H7 (cell line): ENCODE measurements around the gene SLC5A3. TPM values are rescaled to one million over a fixed set of nuclear protein-coding genes. Genes with fewer than 3 reads are reported as not detected.

Experiments used
- DNase-seq: peaks from one replicate; pipeline ENCODE4 v3.0.0; 2012
- H3K27me3 ChIP-seq: 2 replicates; pipeline ENCODE4 v1.6.0; 2011; ENCODE audit warnings: mild to moderate bottlenecking, low read length; ENCODE audit not compliant: control insufficient read depth, insufficient read depth
- H3K36me3 ChIP-seq: replicated peaks from 2 replicates; pipeline ENCODE4 v1.5.1; 2011; ENCODE audit warnings: low read length; ENCODE audit not compliant: control insufficient read depth, insufficient read depth
- H3K4me3 ChIP-seq: 2 replicates; pipeline ENCODE4 v1.5.1; 2011; ENCODE audit warnings: low read depth, mild to moderate bottlenecking, control low read depth, low read length, moderate library complexity; ENCODE audit not compliant: insufficient read depth
- total RNA-seq: library from RNA; depleted of rRNA; stranded (reverse); fragments of >200 nt; shearing (Covaris generic); gene quantifications from 2 replicates; pipeline ENCODE4 v1.2.3, GENCODE V29; 2014

Gene SLC5A3
- total RNA-seq, 1 experiment from 2014 or later: 7.2 TPM

DNA sequence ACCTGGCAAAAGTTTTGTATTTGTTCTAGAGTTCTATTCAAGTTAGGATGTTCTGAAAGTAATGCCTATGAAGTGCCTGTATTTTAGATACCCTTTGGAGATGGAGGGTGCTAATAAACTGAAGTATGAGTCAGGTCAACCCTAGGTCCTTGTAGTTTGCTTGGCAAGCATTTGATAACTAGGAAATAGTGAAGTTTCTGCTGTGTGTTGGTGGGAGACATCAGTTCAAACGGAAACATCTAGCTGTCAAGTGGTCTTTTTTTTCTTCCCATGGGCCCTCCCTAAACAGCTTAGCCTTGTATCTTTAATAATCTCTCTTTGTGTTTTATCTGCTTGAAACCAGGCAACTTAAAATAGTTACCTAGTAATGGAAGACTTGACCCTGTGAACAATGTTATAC is 4.5 kb downstream of the SLC5A3 start:
- Histone ChIP-seq H3K36me3 (peaks cover 2% of the 10 kb centered on the region; the same call in 1 of the 2 replicates), H3K27me3 (no peaks in the 10 kb centered on the region), H3K4me3 (no peak overlapping the region)
- DNase-seq: no peak

DNA sequence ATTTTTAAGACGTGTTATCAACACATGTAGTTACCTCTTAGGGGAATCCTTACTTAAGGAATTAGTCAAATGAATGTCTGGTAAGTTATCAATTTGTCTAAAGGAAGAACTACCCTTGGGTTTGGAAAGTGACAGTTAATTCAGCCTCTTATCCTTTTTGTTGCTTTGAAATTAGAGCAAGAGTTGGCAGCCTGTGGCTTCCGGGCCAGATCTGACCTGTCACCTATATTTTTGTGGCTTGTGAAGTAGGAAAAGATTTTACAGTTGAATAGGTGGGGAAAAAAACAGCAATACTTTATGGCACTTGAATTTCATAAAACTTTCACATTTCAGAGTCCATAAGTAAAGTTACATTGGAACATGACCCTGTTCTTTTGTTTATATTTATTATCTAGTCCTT is 5.5 kb downstream of the SLC5A3 start:
- no peak for DNase-seq
- no peaks in the 10 kb centered on the region for H3K27me3 ChIP-seq
- H3K4me3 ChIP-seq: no peak overlapping the region
- peaks cover 2% of the 10 kb centered on the region; the same call in 1 of the 2 replicates for H3K36me3 ChIP-seq

DNA sequence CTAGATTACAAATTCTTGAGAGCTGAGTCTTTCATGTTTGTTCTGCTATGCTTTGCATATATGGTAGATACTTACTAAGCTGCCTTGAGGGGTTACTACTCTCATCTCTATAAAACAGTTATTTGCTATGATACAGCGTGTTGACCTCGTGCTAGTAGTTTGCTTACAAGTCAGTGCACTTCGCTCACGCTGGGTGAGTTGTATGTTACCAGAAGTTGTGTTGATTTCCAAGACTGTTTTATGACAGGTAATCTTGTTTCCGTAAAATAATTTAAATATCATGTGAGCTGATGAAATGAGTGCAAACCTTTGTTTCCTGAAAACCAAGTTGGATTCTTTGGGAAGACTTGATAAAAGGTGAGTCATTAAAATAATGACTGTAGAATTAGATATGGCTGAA is 7.3 kb downstream of the SLC5A3 start:
- no peak for DNase-seq
- Histone ChIP-seq H3K4me3 (no peak overlapping the region), H3K36me3 (peaks cover 2% of the 10 kb centered on the region; the same call in 1 of the 2 replicates), H3K27me3 (no peaks in the 10 kb centered on the region)

DNA sequence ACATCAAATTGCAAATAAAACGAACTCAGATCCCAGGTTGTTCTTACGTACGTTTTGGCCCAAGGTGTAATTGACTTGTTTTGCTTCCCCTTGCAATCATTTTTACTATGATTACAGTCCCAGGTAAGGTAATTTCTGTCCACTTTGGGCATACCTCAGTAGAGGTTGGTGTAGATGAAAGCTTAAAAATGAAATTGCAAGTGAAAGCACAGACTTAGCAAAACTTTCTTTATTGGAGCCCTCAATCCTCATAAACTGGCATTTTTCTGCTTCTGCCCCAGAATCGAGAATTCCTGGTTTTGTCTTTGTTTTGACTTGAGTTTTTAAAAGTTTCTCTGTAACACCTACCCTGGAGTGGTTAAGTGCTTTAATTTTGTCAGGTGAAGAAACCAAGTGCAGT is 9.4 kb downstream of the SLC5A3 start:
- Histone ChIP-seq H3K4me3 (no peak overlapping the region), H3K36me3 (peaks cover 2% of the 10 kb centered on the region; the same call in 1 of the 2 replicates), H3K27me3 (no peaks in the 10 kb centered on the region)
- no peak for DNase-seq

GRCh38 chr21:34083357-34083756 is 10.0 kb downstream of the SLC5A3 start:
- Histone ChIP-seq H3K27me3 (no peaks in the 10 kb centered on the region), H3K36me3 (no peaks in the 10 kb centered on the region; the same call in 1 of the 2 replicates), H3K4me3 (no peak overlapping the region)
- DNase-seq: no peak

GRCh38 chr21:34085129-34085528 is 11.8 kb downstream of the SLC5A3 start:
- Histone ChIP-seq H3K27me3 (no peaks in the 10 kb centered on the region), H3K36me3 (no peaks in the 10 kb centered on the region; the same call in 1 of the 2 replicates), H3K4me3 (no peak overlapping the region)
- no peak for DNase-seq

- H3K36me3 ChIP-seq: no peaks in the 10 kb centered on the region; the same call in 1 of the 2 replicates
- DNase-seq: no peak
Observed at GRCh38 chr21:34086887-34087306, 13.5 kb downstream of the SLC5A3 start.

DNA sequence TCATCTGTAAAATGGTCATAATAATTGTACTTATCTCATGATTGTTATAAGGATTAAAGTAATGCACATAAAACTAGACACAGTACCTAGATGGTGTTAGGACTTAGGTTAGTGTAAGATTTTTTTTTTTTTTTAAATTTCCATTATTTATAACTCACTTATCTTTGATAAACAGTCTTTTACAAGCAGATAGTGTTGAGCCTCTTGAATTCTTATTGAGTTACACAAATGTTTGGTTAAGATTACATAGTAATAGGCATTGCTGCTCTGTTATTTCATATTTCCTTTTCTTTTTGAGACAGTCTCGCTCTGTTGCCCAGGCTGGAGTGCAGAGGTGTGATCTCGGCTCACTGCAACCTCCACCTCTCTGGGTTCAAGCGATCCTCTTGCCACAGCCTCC is 15.4 kb downstream of the SLC5A3 start:
- H3K36me3 ChIP-seq: no peaks in the 10 kb centered on the region; the same call in 1 of the 2 replicates
- H3K27me3 ChIP-seq: no peaks in the 10 kb centered on the region
- no peak overlapping the region for H3K4me3 ChIP-seq
- DNase-seq: no peak

More at GRCh38 chr21:34086887-34087306, 13.5 kb downstream of the SLC5A3 start:
- Histone ChIP-seq H3K27me3 (no peaks in the 10 kb centered on the region), H3K4me3 (no peak overlapping the region)

- Histone ChIP-seq H3K27me3 (no peaks in the 10 kb centered on the region), H3K4me3 (no peak overlapping the region), H3K36me3 (peaks cover 7% of the 10 kb centered on the region)
- no peak for DNase-seq
Observed at GRCh38 chr21:34091032-34091431, 17.7 kb downstream of the SLC5A3 start.

DNA sequence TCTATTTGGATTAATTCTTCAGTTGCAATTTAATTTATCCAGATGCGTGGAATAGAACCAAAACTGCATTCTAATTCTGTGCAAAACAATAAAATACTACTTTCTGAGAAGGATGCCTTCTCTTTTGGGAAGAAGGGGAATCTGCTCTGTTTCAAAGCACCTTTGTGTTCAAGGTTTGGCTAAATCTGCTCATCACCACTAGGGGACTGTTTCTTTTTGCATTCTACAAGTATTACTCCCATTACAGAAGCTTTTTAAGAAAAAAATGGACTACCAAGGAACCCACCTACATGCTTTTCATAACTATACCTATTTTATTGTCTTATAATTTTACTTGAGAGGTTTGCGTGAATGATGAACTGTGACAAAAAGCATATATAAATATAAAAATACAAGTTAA is 18.2 kb downstream of the SLC5A3 start:
- Histone ChIP-seq H3K4me3 (no peak overlapping the region), H3K27me3 (no peaks in the 10 kb centered on the region), H3K36me3 (peaks cover 11% of the 10 kb centered on the region)
- no peak for DNase-seq

GRCh38 chr21:34092262-34092921 is 19.0 kb downstream of the SLC5A3 start:
- Histone ChIP-seq H3K4me3 (no peak overlapping the region), H3K27me3 (no peaks in the 10 kb centered on the region), H3K36me3 (peaks cover 12% of the 10 kb centered on the region)
- no peak for DNase-seq

GRCh38 chr21:34093083-34093482 is 19.7 kb downstream of the SLC5A3 start:
- Histone ChIP-seq H3K4me3 (no peak overlapping the region), H3K36me3 (peaks cover 12% of the 10 kb centered on the region)
- no peak for DNase-seq

GRCh38 chr21:34094949-34095348 is 21.6 kb downstream of the SLC5A3 start:
- Histone ChIP-seq H3K27me3 (no peaks in the 10 kb centered on the region), H3K4me3 (no peak overlapping the region), H3K36me3 (peaks cover 12% of the 10 kb centered on the region)
- DNase-seq: no peak

More at GRCh38 chr21:34093083-34093482, 19.7 kb downstream of the SLC5A3 start:
- H3K27me3 ChIP-seq: no peaks in the 10 kb centered on the region

DNA sequence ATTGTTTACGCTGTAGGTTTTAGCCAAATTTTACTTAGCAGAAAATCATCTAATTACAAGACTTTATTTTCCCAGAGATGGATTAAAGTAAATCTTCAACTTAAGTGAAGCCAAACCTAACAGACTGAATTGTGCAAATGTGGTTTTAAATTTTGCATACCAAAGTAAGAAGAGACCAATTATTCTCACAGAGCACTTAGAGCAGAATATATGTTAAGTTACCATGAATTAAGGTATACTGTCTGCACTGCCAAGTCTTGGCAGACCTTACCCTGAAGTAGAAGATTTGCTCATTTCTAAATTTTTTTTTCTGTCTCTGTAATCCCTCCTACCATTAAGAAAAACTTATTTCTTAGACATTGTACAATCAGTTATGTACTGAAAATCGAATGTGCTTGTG is 24.1 kb downstream of the SLC5A3 start:
- no peak for DNase-seq
- H3K4me3 ChIP-seq: no peak overlapping the region
- H3K36me3 ChIP-seq: peaks cover 12% of the 10 kb centered on the region
- no peaks in the 10 kb centered on the region for H3K27me3 ChIP-seq

GRCh38 chr21:34100337-34100736 is 27.0 kb downstream of the SLC5A3 start:
- no peak overlapping the region for H3K4me3 ChIP-seq
- DNase-seq: no peak
- H3K27me3 ChIP-seq: no peaks in the 10 kb centered on the region
- H3K36me3 ChIP-seq: peaks cover 10% of the 10 kb centered on the region
